HEK293 (cell line): ENCODE measurements around the gene SELENOI.

Experiments
- ZEB2 ChIP-seq: fragments of 450-650 bp; formaldehyde crosslinking; IDR thresholded peaks from 2 replicates; pipeline ENCODE4 v1.5.1; 2016; ENCODE audit warnings: missing biosample characterization, missing genetic modification characterization
- ZIC2 ChIP-seq: fragments of 450-650 bp; formaldehyde crosslinking; IDR thresholded peaks from 2 replicates; pipeline ENCODE4 v1.5.1; 2016; ENCODE audit warnings: missing biosample characterization, missing genetic modification characterization
- ZNF132 ChIP-seq: fragments of 450-650 bp; formaldehyde crosslinking; IDR thresholded peaks from 2 replicates; pipeline ENCODE4 v1.5.1; 2017; ENCODE audit warnings: missing biosample characterization, missing genetic modification characterization, borderline replicate concordance
- ZNF514 ChIP-seq: fragments of 450-650 bp; formaldehyde crosslinking; IDR thresholded peaks from 2 replicates; pipeline ENCODE4 v1.5.1; 2016; ENCODE audit warnings: missing biosample characterization, missing genetic modification characterization
- ZNF548 ChIP-seq: fragments of 450-650 bp; formaldehyde crosslinking; IDR thresholded peaks from 2 replicates; pipeline ENCODE4 v1.5.1; 2016; ENCODE audit warnings: missing biosample characterization, missing genetic modification characterization
- ZNF558 ChIP-seq: fragments of 450-650 bp; formaldehyde crosslinking; IDR thresholded peaks from 2 replicates; pipeline ENCODE4 v1.5.1; 2016; ENCODE audit warnings: missing biosample characterization, missing genetic modification characterization
- TF ChIP-seq, protein P1 (sequence below): fragments of 450-650 bp; formaldehyde crosslinking; IDR thresholded peaks from 2 replicates; pipeline ENCODE4 v1.5.1; 2016; ENCODE audit warnings: missing biosample characterization, missing genetic modification characterization
- TF ChIP-seq, protein P2 (sequence below): fragments of 450-650 bp; formaldehyde crosslinking; IDR thresholded peaks from 2 replicates; pipeline ENCODE4 v1.5.1; 2016; ENCODE audit warnings: missing biosample characterization, missing genetic modification characterization, low read depth
- TF ChIP-seq, protein P3 (sequence below): fragments of 450-650 bp; formaldehyde crosslinking; IDR thresholded peaks from 2 replicates; pipeline ENCODE4 v1.5.1; 2016; ENCODE audit warnings: missing biosample characterization, missing genetic modification characterization

DNA sequence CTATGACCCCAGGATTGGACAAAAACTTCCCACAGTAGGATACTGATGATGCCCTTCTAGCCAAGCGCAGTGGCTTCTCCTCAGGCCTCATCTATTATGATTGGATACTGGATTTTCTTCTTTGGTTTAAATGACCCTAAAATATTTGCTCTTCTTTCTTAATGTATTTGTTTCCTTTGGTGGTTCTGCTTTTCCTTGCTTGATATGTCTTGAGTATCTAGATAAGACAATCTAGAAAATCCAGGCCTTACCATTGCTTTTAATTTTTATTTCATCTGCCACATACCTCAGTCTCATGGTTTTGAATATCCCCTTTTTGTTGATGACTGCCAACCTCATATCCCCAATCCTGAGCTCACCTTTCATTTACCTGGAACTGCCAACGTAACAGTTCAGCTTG lies 96.4 kb downstream of the SELENOI start:
- TF ChIP-seq ZNF132 (tag by site-specific recombination) (no peak), ZIC2 (tag by site-specific recombination) (no peak), ZNF548 (tag by site-specific recombination) (no peak), ZEB2 (tag by site-specific recombination) (no peak), ZNF514 (tag by site-specific recombination) (no peak), ZNF558 (tag by site-specific recombination) (no peak)
- TF ChIP-seq, protein P1, sequence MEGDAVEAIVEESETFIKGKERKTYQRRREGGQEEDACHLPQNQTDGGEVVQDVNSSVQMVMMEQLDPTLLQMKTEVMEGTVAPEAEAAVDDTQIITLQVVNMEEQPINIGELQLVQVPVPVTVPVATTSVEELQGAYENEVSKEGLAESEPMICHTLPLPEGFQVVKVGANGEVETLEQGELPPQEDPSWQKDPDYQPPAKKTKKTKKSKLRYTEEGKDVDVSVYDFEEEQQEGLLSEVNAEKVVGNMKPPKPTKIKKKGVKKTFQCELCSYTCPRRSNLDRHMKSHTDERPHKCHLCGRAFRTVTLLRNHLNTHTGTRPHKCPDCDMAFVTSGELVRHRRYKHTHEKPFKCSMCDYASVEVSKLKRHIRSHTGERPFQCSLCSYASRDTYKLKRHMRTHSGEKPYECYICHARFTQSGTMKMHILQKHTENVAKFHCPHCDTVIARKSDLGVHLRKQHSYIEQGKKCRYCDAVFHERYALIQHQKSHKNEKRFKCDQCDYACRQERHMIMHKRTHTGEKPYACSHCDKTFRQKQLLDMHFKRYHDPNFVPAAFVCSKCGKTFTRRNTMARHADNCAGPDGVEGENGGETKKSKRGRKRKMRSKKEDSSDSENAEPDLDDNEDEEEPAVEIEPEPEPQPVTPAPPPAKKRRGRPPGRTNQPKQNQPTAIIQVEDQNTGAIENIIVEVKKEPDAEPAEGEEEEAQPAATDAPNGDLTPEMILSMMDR, result no peak
- TF ChIP-seq, protein P2, sequence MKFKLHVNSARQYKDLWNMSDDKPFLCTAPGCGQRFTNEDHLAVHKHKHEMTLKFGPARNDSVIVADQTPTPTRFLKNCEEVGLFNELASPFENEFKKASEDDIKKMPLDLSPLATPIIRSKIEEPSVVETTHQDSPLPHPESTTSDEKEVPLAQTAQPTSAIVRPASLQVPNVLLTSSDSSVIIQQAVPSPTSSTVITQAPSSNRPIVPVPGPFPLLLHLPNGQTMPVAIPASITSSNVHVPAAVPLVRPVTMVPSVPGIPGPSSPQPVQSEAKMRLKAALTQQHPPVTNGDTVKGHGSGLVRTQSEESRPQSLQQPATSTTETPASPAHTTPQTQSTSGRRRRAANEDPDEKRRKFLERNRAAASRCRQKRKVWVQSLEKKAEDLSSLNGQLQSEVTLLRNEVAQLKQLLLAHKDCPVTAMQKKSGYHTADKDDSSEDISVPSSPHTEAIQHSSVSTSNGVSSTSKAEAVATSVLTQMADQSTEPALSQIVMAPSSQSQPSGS (tag by site-specific recombination), result no peak
- TF ChIP-seq, protein P3, sequence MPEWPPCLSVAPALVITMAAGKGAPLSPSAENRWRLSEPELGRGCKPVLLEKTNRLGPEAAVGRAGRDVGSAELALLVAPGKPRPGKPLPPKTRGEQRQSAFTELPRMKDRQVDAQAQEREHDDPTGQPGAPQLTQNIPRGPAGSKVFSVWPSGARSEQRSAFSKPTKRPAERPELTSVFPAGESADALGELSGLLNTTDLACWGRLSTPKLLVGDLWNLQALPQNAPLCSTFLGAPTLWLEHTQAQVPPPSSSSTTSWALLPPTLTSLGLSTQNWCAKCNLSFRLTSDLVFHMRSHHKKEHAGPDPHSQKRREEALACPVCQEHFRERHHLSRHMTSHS (tag by site-specific recombination), result no peak
